NCI-H345 treated with DMSO at 0.1 percent for 48 hours (cell line): ENCODE measurements around the gene PPP1R9A.

ENCODE experiments used
- DNase-seq: peaks from one replicate; lab custom pipeline; 2025; ENCODE audit not compliant: unreplicated experiment; lab: John Stamatoyannopoulos, UW

PPP1R9A gene

GRCh38 chr7:95342642-95343307 lies 435.4 kb downstream of the PPP1R9A start:
- DNase-seq: no peak
